HG03103 (cell line): ENCODE results near the gene BICDL1.
A peak's percentile ranks its signal among the peaks of the same experiment; 100 is the strongest.

Experiments used
- ATAC-seq: cut with Tn5 transposase; IDR thresholded peaks from one replicate; pipeline ENCODE4 v1.9.1; 2021; ENCODE audit warnings: low read depth; ENCODE audit not compliant: unreplicated experiment

The BICDL1 gene

DNA sequence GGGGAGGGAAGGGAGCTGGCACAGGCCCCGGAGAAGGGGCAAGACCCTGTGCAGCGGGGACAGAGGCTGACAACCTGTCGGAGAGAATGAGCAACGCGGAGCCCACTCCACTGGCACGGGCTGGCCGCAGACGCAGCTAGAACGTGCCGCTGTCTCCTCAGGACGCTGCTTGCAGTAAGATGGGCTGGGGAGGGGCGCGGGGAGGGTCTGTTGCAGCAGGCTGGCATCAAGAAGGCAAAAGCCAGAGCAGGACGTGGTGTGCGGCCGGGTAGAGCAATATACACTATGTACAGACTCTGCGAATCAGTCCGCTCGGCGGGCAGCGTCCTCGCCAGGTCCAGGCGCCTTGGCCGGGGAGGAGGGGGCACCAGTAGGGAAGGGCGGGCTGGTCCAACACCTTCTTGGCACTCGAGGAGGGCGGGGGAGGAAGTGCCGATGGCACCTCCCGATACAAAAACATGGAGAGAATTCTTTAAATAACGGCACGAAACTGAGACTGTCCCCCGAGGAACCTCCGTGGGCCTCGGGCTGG lies 107.7 kb downstream of the BICDL1 start:
- no peak for ATAC-seq

DNA sequence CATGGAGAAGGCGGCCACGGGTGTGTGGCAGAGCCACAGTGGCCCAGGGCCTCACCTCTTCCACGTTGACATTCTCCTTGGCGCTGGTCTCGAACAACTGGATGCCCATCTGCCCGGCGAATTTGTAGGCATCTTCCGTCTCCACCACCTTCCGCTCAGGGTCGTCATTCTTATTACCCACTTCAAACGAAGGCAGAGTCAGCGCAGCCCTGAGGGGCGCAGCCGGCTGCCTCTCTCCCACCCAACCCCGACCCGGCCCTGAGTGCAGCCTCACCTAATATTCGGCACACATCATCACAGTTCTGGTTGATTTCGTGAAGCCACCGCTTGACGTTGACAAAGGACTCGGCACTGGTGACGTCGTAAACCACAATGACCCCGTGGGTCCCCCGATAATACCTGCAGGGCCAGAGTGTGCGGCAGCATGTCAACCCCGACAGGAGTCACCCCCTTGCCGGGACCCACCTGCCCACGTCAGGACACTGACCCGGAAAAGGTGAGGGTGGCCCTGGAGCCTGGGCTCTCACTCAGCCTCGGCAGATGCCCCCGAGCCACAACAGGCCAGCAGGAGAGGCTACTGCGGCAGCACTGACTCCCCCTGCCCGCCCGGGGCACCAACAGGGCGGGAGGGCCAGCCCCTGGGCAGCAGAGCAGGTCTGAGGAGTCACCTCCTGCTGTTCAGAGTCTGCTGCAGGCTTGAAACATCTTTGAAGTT lies 109.9 kb downstream of the BICDL1 start:
- no peak for ATAC-seq

DNA sequence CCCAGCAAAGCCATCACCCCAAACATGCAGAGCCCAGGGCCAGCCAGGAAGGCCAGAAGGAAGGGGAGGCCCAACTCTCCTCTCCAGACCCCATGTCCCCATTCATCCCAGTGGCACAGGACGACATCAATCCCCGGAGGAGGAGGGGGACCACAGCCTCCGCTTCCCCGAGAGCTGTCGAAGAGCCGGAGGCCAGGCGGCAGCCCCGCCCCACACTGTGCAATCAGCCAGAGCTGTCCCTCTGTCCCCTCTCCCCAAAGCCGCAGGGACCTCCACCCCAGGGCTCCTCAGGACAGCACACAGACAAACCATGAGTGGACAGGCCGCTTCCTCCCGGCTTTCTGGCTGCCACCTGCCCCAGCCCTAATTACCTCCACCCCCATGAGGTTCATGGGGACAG lies 110.7 kb downstream of the BICDL1 start:
- ATAC-seq, result no peak

DNA sequence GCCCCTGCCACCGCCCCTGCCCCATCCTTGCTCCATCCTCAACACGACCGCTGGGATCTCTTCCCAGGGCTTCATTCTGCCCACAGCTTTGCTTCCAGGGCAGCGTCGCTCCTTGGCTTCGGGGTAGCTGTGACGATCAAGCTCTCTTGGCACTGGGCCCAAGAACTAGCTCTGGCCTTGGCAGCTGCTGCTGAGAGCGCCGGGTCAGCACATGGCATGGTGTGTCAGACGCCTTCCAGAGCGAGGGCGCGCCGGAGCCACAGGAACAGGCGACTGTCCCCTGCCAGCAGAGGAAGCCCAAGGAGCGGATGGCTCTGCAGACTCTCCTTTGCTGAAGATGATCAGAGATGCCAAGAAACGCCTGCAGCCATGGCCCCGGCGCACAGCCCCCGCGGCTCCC lies 111.6 kb downstream of the BICDL1 start:
- no peak for ATAC-seq

DNA sequence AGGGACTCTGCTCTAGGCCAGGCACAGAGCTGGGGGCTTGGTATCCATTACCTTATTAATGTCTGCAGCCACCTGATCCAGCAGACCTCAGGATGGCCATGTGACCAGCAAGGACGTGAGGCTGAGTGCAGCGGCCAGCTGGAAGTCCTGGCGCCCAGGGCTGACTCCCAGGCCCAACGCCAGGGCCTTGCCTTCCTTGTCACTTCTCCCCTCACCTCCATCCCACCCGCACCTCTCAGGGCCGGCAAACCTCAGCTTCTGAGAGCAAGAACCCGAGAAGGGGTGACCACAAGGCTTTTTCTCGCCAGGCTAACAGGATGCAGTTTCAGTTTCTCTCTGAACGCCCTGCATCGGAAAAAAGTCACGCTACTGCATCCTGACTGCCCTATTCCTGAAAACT lies 112.1 kb downstream of the BICDL1 start:
- ATAC-seq, result no peak

DNA sequence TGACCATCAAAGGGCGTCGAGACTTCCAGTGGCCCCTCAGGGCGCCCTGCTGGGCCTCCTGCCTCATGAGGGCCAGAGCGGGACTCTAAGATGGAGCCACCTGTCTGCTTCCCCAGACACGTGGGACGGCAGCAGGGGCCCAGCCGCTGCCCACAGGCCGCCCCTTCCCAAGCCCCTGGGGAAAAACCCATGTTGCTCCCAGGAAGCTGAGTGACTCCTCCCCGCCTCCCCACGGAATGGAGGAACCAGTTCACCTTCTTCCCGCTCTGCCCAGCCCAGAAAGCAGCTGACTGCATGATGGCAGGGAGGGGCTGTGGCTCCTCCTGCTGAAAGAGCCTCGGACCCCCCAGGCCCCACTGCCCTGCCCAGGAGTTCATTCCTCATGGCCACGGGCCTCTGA lies 112.6 kb downstream of the BICDL1 start:
- ATAC-seq, result no peak

DNA sequence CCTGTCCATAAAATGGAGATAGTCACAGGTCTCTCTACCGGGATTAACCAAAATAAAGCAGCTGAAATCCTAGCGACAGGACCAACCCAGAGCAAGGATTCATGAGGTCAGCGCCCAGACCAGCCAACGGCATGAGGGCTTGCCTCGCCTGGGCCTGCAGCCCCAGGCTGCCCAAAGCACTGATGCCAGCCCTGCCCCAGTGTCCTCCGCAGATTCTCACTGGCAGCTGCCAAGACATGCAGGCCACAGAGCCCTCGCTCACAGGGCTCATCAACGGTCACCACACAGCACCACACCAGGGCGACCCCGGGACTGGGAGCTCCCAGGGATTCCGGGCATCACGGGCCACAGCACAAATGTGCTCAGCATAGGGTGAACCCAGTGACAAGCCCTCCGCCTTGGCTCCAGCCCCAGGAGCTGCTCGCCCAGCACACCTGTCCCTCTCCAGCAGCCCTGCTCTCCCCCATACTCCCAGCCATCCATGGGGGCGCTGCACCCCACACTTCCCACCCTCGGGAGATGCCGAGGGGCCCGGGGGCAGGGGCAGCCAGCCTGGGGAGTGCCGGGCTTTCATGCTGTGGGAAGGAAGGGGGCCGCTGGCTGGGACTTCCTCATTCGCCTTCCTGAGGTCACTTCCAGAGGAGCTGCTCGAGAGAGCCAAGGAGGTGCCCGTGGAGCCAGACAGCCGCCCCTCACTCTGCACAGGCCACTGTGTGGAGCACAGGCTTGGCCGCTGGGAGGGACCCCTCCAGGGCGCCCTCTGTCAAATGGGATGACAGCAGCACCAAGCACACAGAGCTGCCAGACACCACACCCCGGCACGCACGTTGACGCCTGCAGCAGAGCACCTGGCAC lies 113.4 kb downstream of the BICDL1 start:
- no peak for ATAC-seq

DNA sequence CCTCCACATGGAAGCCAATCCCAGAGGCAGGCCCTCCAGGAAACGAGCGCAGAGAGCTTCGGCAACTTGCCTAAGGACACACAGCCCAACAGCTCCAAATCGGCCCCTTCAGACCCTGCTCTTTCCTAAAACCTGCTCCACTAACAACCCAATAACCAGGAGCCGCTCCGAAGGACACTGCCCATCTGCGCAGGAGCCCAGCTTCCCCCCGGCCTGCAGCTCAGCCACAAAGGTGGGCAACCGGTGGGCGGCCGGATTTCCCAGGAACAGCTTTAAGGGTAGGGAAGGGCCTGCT lies 114.0 kb downstream of the BICDL1 start:
- no peak for ATAC-seq

DNA sequence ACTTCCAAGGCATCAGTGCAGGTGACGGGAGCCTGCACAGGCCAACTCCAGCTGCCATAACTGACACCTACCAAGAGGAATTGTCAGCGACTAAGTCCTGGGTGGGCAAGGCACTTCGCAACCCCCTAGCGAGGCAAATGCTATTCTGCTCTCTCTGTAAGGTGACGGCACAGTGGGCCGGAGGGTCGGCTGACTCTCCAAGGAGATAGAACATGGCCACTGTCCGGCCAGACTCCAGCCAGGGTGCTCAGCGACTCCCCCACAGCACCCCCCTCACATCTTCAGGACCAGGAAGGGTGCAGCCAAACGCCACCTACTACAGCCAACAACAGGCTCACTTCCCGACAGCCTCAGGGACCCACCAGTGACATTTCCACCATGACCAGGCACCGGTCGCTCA lies 114.3 kb downstream of the BICDL1 start:
- no peak for ATAC-seq

DNA sequence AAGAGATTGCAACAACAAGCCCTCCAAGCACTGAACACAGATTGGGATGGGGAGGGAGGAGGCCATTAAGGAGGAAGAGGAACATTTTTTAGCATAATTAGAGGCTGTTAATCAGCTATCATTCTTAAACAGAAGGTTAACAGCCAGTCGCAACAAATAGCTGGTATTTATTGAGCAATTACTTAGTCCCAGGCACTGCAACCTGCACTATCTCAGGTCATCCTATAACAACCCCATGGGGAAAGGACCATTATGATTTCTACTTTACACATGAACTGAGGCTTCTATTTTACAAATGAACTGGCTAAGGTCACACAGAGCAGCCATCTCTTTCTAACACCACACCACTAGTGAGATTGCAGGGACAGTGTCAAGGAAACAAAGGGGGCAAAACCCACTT lies 117.1 kb downstream of the BICDL1 start:
- ATAC-seq, result no peak

DNA sequence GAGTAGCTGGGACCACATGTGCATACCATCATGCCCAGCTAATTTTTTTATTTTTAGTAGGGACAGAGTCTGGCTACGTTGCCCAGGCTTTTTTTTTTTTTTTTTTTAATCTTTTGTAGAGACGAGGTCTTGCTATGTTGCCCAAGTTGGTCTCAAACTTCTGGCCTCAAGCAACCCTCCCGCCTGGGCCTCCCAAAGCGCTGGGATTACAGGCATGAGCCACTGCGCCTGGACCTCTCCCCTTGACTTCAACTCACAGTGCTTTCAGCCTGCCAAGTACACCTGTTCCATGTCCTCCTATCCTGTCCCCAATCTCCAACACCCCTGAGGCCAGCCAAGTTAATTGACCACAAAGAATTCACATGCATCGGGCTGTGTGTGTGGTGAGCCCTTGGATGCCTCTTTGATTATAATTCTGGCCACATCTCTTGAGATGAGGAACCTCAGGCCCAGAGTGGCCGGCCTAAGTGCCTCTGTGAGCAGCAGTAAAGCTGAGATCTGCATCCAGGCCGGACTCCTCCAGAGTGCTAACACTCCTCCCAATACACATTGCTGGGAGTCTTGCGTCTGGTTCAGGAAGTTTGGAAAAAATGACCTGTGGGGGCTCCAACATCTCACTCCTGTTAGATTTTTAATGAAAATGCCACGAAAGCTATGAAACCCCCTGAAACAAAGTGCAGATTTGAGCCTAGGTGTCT lies 120.7 kb downstream of the BICDL1 start:
- ATAC-seq, result no peak

DNA sequence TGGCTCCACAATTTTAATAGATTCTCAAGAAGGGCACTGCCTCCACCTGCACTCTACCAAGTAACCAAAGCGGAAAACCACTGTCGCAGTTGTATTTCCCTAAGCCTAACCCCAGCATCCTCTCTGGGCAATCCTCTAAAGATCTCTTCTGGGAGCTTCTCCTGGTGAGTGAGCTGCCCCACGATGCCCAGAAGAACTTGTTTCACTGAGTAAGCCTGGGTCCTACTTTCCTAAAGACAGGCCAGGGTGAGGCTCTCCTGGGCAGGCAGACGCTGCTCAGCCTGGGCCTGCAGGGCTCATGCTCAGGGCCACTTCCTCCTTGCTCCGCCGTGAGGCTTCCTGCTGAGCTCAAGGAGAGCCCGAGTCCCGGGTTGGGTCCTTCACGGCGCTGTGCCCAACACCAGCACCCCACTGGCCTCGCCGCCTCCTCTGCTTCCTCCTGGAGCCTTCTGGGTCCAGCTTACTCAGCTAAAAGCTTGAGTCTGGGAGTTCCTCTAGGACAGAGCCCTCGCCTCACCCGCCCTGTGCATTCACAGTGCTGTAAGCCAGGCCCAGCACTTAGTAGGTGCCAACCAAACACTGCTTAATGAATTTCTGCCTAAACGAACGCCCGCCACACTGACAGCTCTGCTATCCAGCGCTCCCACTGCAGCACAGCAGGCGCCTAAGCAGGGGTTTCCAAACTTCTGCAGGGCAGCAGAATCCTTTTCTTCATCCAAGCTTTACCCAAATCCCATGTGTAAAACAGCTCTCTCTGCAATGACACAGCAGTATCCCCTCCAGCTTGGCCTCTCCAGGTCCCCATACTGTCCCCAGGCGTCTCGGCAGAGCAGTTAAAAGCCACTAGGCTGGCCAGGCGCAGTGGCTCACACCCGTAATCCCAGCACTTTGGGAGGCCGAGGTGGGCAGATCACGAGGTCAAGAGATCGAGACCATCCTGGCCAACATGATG lies 121.8 kb downstream of the BICDL1 start:
- ATAC-seq, result peak; percentile 55

DNA sequence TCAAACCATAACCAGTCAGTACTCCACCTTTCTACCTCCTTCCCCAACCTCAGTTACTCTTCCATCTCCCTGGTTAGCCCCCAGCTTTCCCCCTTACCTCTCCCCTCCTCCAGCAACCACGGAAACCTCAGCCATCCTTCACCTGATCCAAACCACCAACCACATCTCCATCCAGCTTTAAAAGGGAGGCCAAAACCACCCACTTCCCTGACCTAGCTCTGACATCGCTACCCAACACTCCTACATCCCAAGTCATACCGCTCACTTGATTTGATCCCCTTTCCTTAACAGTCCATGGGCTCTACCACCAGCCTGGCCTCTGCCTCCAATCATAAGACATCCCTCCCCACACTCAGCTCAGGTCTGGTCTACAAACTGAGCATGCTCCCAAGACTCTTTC lies 126.0 kb downstream of the BICDL1 start:
- no peak for ATAC-seq

DNA sequence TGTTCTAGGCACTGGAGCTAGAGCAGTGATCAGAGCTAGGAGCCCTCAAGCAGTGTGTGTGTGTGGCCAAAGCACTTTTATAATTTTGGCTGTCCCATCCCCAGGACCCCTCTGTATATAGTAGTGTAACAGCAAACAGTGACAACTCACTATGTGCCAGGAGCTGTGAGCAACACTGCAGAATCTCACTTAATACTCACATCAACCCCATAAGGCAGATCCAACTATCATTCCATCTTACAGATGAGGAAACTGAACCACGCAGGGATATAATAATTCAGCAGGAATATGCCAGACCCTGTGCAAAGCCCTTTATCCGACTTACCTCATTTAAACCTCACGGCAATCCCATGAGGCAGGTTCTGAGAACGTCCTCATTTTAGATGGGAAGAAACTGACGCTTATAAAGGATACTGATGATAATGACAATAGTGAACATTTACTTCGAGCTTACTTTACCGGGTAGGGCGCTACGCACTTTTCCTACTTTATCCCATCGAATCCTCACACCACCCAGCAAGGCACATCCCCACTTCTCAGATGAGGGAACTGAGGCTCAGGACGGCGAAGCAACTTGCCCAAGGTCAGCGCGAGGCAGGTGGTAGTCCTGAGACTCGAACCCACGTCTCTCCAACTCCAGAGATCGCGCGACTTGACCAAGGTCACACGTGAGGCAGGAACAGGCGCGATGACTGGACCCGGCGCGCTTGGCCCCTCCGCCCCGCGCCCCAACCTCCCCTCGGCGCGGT lies 126.8 kb downstream of the BICDL1 start:
- ATAC-seq, result no peak

DNA sequence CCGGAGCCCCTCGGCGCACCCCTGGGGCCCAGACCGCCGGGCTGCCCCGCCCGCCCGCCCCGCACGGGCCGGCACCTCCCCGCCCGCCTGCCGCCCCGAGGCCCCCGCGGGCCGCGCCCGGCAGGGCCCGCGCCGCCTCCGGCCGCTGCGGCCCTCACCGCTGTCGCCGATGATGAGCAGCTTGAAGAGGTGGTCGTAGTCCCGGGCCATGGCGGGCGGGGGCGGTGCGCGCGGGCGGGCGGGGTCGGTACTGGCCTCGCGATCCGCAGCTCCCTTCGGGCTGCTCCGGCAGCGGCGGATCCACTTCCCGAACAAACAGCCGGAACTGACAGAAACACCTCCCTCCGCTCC lies 127.4 kb downstream of the BICDL1 start, which contains the start of gene RAB35:
RAB35 (minus strand) TSS at position 313 of the 351 bp plus-strand sequence; CDS start at position 210, 103 bp downstream.
- peak; percentile 3 for ATAC-seq

DNA sequence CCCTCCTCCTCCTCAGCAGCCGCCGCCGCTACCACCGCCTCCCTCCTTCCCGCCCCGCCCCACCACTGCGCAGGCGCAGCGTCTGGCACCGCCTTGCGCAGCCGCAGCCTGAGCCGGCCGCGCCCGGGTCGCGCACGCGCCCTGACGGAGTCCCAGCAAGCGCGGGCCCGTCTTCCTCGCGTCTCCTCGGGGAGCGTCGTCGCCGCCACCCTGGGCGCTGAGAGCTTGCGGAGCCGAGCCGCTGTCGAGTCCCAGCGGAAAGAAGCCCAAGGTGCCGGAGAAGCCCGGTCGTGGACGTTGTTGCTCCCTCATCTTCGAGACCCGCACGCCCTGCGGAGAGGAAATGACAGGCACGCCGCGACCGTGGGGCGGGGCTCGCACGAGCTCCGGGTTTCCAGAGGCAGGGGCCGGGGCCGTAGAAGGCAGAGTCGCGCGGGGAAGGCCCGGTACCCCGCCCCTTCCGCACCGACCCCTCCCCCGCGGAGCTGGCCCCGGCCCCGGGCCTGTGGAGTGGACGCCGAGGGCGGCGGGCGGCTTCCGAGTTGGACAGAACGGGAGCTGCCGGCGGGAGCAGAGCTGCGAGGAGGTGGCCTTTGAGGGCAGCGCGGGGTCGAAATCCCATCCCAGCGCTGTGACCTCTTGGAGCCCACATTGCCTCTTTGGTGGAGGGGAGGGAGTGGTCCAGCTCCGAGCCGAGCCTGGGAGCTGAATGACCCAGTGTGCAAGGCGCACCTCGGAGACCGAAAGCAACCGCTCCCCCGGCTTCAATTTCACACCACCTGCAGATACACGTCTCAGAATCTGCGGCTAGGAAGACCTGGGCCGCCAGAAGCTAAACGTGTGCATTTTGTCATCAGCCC lies 128.0 kb downstream of the BICDL1 start:
- peak; percentile 33 for ATAC-seq

DNA sequence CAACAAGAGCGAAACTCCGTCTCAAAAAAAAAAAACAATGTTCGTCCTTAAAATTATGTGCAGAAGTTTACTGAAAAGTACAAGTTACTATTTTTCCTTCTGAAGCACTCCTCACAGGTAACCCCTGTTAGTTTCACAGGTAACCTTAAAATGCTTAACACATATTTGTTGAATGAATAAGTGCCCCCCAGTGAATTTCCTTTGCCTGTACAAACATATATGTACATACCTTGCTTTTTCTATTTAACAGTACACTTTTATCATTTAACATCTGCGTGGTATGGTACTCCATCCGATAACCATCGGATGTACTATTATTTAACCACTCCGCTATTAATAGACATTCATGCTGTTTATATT lies 128.9 kb downstream of the BICDL1 start:
- ATAC-seq, result no peak

DNA sequence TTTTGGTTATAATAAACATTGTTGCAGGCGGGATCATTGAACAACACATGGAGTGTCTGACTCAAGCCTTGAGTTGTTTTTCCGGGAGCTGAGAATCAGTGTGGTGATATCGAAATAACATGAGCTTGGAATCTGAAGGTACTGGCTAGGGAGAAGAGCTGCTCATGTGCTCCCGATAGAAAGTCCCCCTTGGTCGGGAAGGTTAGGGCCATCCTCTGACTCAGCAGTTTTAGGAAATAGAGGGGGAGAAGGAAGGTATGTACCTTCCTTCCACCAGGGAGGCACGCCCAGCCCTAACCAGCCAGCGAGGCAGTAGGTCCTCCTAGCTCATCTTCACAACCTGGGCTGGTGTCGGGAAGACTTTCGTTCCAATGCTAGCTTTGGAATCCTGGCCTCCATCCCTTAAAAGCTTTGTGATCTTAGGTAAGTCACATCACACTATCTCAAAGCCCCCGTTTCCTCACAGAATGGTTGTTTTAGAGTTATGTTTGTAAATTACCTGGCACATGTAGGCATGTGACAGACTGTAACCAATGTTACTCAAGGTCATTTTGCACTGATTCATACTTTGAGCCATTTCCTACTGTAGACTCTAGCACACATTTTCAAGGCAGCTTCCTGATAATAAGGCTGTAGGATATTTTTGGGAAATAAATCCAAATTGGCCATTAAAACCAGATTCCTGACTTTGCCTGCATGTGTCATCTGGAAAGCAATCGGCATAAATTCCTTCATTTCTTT lies 129.5 kb downstream of the BICDL1 start:
- ATAC-seq, result no peak
